Diencephalon (tissue), 1 donor: ENCODE results near the gene BLNK. TPM values are rescaled to one million over a fixed set of nuclear protein-coding genes. Genes with fewer than 3 reads are reported as not detected.

Experiments used
- total RNA-seq: library from RNA; depleted of rRNA; stranded (reverse); fragments of >200 nt; gene quantifications from one replicate; pipeline ENCODE4 v1.2.3, GENCODE V29; 2014

Gene BLNK
- total RNA-seq = 0.23 TPM

DNA sequence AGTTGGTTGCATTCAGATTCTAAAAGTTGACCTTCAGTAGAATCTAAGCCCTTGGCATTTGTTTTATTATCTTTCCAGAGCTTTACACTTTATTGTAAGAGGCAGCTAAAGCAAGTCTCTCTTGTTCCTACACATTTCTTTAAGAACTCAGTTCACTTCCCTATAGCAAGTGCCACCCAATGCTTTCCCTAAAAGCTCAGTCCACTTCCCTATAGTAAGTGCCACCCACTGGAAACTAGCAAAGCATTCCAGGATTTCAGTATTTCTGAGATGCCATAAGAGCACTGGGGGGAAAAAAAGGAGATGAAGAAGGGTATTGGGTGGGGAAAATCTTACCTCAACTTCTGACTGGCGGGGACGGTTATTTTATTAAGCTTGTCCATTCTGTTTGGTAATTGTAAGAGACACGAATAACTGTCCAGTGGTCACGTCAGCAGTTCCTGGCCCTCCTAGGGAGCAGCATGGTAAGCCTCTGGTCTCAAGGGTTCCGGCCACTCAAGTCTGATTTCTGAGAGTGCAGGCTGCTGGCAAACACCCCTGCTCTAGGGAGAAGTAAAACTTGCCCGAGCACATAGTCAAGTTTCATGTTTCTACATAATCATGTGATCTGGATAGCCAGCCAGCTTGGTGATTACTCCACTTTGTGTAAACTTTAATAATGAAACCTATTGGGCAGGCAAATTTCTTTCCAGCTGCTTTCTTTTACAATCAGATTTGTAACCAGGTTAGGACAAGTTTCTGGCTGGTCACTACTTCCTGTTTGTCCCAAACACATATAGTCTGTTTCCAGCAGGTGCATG, at the start of gene BLNK:
BLNK (minus strand) TSS at position 554 of the 800 bp plus-strand sequence; CDS start at position 383, 171 bp downstream.

DNA sequence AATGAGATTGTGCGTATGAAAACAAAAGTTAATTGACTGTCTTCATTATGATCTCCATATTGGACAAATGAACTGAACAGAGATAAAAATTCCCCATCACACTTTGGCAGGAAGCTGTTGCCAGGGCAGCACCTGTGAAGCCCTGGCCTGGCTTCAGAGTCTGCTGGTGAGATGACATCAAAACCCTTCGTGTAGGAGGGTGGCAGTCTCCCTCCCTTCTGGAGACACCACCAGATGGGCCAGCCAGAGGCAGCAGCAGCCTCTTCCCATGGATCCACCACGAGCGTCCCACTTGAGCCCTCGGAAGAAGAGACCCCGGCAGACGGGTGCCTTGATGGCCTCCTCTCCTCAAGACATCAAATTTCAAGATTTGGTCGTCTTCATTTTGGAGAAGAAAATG, 32.9 kb upstream of the BLNK start, which contains the start of gene DNTT:
DNTT (plus strand) TSS at position 205 of the 400 bp plus-strand sequence; CDS start at position 269, 64 bp downstream.

Other genes starting within 250 kb of the BLNK start
- 15.7 TPM for gene CCNJ, start 228.0 kb downstream of the BLNK start, total RNA-seq
- 66.4 TPM for gene ZNF518A, start 141.3 kb downstream of the BLNK start, total RNA-seq
- gene DNTT, start 32.9 kb upstream of the BLNK start, total RNA-seq = not detected
- not detected for gene OPALIN, start 87.4 kb upstream of the BLNK start, total RNA-seq
- gene TLL2, start 242.4 kb upstream of the BLNK start, total RNA-seq = 2.1 TPM